Left cardiac atrium (tissue), 4 donors: ENCODE measurements around the gene SCIN. TPM values are rescaled to one million over a fixed set of nuclear protein-coding genes. Genes with fewer than 3 reads are reported as not detected.
"Not testable (repeated sequence)": the region's sequence is repeated elsewhere in the genome, so short reads cannot be mapped to it uniquely, and the experiment has no call there.

ENCODE experiments used
- ATAC-seq, 2 donors: fragments of 200-7000 bp; cut with Tn5 transposase; one replicate each; pipeline ENCODE4 v1.9.1; 2020; ENCODE audit warnings: mild to moderate bottlenecking in 2 of 2, moderate library complexity in 2 of 2
- DNase-seq: peaks from one replicate; pipeline ENCODE4 v3.0.0-alpha.2; 2020
- intact Hi-C, 2 donors: fragments of 100-400 bp; cut with DNase I; formaldehyde crosslinking; loops; one replicate each; pipeline versions ENCODE4 v1.14.1 to v1.15.1; 2022 to 2023
- total RNA-seq, 2 donors: library from RNA; stranded (reverse); fragmentation: NEBNext Ultra II Directional; extraction: Animal tissue kit (Norgen Biotek cat#: 25700); gene quantifications; one replicate each; pipeline ENCODE4 v1.2.1, GENCODE V29; 2021
- donor health status: DM: no; HTN: yes; CAD: no.
- donor health status: DM: no; HTN: yes; CAD: no; lungs with severe emphysema.
- donor health status: DM: yes; HTN: yes; CAD: no.
- donor health status: Dilated cardiomyopathy.

Gene SCIN
- total RNA-seq, 2 donors from 2014 or later: 0.10 to 1.3 TPM

DNA sequence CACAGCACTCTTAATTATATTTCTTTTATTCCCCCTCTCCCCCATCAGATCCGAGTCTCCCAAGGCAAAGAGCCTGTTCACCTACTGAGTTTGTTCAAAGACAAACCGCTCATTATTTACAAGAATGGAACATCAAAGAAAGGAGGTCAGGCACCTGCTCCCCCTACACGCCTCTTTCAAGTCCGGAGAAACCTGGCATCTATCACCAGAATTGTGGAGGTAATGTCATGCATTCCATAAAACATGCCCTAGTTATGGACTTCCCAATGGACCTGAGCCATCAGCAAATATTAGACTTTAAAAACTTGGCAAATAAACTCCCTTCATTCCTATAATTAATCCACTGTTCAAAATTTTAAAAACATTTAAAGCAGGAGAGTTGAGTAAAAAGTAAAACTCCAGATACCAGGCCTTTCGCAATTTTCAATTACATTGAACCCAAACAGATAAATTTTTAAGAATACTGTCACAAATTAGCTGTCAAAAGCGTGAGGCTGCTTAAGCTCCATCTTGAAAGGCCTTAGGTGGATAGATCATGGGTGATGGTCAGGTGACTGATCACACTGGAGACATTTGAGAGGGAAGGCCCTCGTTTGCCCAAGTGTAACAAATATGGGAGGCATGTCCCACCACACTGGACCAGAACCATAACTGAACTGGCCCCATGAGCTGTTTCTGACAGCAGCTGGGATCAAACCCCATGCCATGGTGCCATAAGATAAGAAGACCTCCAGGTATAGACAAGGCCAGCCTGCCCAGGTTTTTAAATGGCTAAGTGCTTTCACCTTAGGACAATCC is 70.0 kb downstream of the SCIN start:
- intact Hi-C loops: no loop called here

DNA sequence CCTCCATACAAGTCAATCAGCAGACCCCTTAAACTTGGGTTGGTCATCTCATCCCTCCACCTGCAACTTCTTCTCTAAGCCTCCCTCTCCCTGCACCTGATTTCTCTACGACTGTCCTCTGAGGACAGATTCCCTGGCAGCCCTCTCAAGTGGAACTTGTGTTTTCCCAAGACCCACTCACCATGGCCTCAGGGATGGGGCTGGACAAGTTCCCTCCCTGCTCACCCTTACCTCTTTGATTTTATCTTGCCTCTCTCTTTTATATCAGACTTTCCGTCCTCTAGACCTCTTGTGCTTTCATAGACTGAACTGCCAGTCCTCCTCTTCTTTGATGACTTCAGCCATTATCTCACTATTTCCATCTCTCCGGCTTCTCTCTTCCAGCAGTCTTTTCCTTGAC is 70.7 kb downstream of the SCIN start:
- no peak for DNase-seq
- intact Hi-C loops: no loop called here
- no peak for ATAC-seq

More for the DNA sequence above, 70.0 kb downstream of the SCIN start:
- DNase-seq (no peak), ATAC-seq (no peak)

GRCh38 chr7:12642508-12642907 is 72.0 kb downstream of the SCIN start:
- no peak for DNase-seq
- intact Hi-C loops: no loop called here
- ATAC-seq: no peak

- intact Hi-C loops: no loop called here
- ATAC-seq: no peak
- no peak for DNase-seq
These were observed 72.6 kb downstream of the SCIN start for GRCh38 chr7:12643001-12643643.

DNA sequence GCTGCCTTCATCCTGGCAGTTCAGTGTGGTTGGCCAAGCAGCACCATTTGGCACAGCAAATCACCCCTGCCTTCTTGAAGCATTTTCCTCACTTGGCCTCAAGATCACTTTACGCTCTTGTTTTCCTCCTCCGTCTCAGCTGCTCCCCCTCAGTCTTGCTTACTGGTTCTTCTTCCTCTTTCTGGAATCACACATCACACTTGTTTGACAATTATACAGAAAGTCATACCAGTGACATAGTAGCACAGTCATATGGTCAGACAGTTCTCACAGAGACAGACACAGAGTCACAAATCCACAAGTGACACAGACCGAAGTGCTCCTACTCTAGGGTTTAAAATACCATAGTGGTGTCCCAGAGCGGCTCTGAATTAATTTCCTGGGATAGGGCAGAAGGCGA is 73.1 kb downstream of the SCIN start:
- no peak for ATAC-seq
- no peak for DNase-seq
- intact Hi-C loops: no loop called here

- ATAC-seq, DNase-seq, intact Hi-C loops: not testable (repeated sequence)
These were observed 74.7 kb downstream of the SCIN start for GRCh38 chr7:12645212-12645611.

DNA sequence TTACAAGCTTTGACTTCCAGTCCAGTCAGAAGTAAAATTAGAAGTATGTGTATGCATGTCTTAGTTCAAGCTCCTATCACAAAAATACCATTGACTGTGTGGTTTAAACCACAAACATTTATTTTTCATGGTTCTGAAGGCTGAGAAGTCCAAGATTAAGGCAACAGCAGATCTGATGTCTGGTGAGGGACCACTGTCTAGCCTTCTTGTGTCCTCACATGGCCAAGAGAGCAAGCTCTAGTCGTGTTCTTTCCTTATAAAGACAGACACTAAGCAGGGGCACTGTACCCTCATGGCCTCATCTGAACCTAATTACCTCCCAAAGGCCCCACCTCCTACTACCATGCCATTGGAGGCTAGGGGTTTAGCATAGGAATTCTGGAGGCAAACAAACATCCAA is 75.6 kb downstream of the SCIN start:
- DNase-seq (no peak), ATAC-seq (no peak)
- intact Hi-C loops: no loop called here

DNA sequence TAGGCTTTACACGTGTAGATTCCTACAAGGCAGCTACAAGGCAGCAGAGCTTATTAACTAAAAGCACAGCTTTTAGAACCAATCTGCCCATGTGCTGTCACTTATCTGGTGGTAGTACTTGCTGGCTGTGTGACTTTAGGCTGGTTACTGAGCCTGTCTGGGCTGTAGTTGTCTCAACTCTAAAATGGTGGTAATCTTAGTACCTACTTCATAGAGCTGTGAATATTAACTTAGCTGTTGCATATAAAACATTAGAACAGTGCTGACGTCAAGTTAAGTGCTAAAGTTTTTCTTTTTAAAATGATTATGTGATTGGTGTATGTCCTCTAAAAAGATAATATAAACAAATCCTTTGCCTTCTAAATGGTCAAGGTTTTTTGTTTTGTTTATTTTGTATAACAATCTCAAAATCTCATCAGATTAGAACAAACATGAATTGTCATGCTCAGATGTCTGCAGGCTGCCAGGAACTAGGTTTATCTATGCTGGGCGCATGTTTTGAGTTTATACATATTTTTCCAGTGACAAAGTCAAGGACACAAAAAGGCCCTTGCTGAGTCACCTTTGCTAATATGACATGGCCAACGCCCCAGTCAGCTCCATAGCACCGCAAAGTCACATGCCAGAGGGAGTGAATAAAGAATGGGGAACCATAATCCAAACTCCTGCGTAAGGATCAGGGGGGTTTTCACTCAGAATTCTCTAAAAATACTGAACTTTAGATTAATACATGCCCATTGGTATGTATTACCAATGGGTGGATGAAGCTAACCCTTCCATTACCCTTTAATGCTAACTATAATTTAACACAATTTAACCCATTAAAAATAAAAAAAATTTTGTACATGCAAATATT is 77.1 kb downstream of the SCIN start:
- ATAC-seq (no peak), DNase-seq (no peak)
- intact Hi-C loops: no loop called here

GRCh38 chr7:12648704-12649261 is 78.3 kb downstream of the SCIN start:
- intact Hi-C loops: no loop called here
- DNase-seq (no peak), ATAC-seq (no peak)

DNA sequence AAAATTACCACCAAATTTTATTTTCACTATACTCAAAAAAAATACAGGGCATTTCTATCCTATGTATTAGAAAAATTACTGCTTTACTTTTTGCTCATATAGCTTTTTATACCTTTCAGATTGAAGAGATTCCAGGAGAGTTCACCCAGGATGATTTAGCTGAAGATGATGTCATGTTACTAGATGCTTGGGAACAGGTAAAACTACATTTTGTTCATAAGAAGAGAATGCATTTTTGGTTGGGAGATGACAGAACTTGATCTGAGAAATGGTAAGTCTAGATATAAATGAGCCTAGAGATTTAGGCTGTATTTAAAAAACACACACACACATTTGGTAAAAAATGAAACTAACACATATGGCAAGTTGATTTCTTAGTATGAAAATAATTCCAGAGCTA is 78.8 kb downstream of the SCIN start:
- intact Hi-C loops: no loop called here
- no peak for DNase-seq
- ATAC-seq: no peak

- ATAC-seq (no peak), DNase-seq (no peak)
- intact Hi-C loops: no loop called here
These were observed 79.6 kb downstream of the SCIN start for GRCh38 chr7:12650080-12650479.

DNA sequence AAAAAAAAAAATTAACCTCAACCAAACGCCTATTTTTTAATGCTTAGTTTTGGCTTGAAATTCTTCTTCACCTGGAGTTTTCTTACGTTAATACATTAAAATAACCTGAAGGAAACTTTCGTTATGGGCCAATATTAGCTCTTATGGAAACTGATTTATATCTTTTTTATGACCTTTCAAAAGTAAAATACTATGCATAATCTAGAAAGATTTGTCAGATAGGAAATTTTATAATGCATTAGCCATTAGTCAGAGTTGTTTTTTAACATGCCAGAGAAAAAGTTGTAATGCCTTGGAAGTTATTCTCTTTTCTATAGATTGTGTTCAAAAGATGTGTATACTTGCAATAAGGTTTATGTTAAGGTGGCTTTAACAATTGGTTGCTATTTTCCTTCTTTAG is 82.6 kb downstream of the SCIN start:
- intact Hi-C loops: no loop called here
- DNase-seq (no peak), ATAC-seq (no peak)

DNA sequence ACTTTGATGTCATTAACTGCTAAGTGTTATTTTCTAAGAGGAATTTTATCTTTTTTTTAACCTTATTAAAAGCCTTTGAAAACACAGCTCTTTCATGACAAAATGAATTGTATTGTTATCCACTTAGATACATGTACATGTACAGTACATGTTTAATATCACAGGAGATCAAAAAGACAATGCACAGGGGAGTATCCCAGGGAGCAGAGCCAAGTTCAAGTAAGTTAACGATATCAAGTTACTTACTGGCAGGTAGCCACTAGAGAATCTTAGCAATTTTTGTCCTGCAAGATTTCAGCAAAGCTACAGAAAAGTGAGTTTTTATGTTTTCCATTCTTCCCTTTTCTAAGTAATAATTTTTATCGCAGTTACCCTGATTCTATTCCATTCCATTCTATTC is 83.0 kb downstream of the SCIN start:
- no peak for ATAC-seq
- no peak for DNase-seq
- intact Hi-C loops: no loop called here

GRCh38 chr7:12655161-12655560 is 84.6 kb downstream of the SCIN start:
- DNase-seq (no peak), ATAC-seq (no peak)
- intact Hi-C loops: no loop called here

DNA sequence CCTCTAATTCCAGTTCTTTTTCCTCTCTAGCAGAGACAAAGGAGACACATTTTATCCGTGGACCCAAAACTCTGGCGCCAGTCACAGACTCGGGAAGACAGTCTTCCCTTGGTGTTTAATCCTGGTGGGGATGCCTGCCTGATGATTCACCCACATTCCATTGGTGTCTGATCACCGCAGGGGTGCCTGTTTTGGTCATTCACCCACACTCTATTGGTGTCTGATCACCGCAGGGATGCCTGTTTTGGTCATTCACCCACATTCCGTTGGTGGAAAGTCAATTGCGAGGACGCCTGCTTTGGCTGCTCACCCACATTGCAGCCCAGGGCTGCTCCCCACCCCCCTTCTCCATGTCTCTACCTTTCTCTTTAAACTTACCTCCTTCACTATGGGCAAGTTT is 89.9 kb downstream of the SCIN start:
- ATAC-seq, DNase-seq, intact Hi-C loops: not testable (repeated sequence)

DNA sequence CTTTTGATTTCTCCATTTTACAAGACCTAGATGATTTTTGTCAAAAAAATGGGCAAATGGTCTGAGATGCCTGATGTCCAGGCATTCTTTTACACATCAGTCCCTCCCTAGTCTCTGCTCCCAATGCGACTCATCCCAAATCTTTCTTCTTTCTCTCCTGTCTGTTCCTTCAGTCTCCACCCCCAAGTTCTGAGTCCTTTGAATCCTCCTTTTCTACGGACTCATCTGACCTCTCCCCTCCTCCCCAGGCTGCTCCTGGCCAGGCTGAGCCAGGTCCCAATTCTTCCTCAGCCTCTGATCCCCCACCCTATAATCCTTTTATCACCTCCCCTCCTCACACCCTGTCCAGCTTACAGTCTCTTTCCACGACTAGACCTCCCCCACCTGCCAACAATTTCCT is 90.5 kb downstream of the SCIN start:
- ATAC-seq, intact Hi-C loops, DNase-seq: not testable (repeated sequence)

DNA sequence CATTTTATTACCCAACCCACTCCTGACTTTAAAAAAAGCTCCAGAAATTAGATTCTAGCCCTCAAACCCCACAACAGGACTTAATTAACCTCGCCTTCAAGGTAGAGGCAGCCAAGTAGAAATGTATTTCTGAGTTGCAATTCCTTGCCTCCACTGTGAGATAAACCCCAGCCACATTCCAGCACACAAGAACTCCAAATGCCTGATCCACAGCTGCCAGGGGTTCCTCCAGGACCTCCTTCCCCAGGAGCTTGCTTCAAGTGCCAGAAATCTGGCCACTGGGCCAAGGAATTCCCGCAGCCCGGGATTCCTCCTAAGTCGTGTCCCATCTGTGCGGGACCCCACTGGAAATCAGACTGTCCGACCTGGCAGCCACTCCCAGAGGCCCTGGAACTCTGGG is 91.1 kb downstream of the SCIN start:
- no peak for ATAC-seq
- intact Hi-C loops: no loop called here
- no peak for DNase-seq

- ATAC-seq (no peak), DNase-seq (no peak)
- intact Hi-C loops: no loop called here
These were observed 99.6 kb downstream of the SCIN start for GRCh38 chr7:12670000-12670729.
